WTC11 (cell line): ENCODE measurements around the gene EPC1. TPM values are rescaled to one million over a fixed set of nuclear protein-coding genes. Genes with fewer than 3 reads are reported as not detected.

Experiments used
- ATAC-seq: fragments of 200-7000 bp; cut with Tn5 transposase; 2 replicates; pipeline ENCODE4 v1.10.0; 2021; ENCODE audit warnings: mild to moderate bottlenecking, moderate library complexity
- CTCF ChIA-PET: fragments of 300-600 bp; sonication (Branson Sonifier 250); formaldehyde crosslinking; loops from one replicate; lab custom pipeline; 2021; ENCODE audit warnings: antibody characterized with exemption; lab: Charles Lee
- POLR2A ChIA-PET: fragments of 350-600 bp; sonication (Branson Sonifier 250); formaldehyde crosslinking; loops from one replicate; lab custom pipeline; 2021; ENCODE audit warnings: antibody characterized with exemption; lab: Charles Lee
- DNase-seq: peaks from one replicate; pipeline ENCODE4 v3.0.0; 2021; ENCODE audit warnings: low spot score
- H3K27ac Mint-ChIP-seq: 2 replicates; pipeline ENCODE4 v1.8.0; 2021; ENCODE audit warnings: mixed read lengths
- H3K27me3 Mint-ChIP-seq: 2 replicates; pipeline ENCODE4 v1.8.0; 2021; ENCODE audit warnings: low read depth, mild to moderate bottlenecking, moderate library complexity, mixed read lengths
- H3K36me3 Mint-ChIP-seq: 2 replicates; pipeline ENCODE4 v1.8.0; 2021; ENCODE audit warnings: mixed read lengths
- H3K4me1 Mint-ChIP-seq: 2 replicates; pipeline ENCODE4 v1.8.0; 2022; ENCODE audit warnings: mixed read lengths
- H3K4me3 Mint-ChIP-seq: 2 replicates; pipeline ENCODE4 v1.8.0; 2021; ENCODE audit warnings: mild to moderate bottlenecking, moderate library complexity, mixed read lengths
- H3K9me3 Mint-ChIP-seq: 2 replicates; pipeline ENCODE4 v1.8.0; 2021; ENCODE audit warnings: mixed read lengths
- ARID4B ChIP-seq: sonication (generic); formaldehyde crosslinking; IDR thresholded peaks from 2 replicates; pipeline ENCODE4 v1.8.0; 2023; ENCODE audit warnings: missing genetic modification reagents, mild to moderate bottlenecking, borderline replicate concordance
- ATF6 ChIP-seq: sonication (generic); formaldehyde crosslinking; IDR thresholded peaks from 2 replicates; pipeline ENCODE4 v1.8.1; 2023; ENCODE audit warnings: mild to moderate bottlenecking, missing genetic modification reagents
- CBFB ChIP-seq: sonication (generic); formaldehyde crosslinking; IDR thresholded peaks from 2 replicates; pipeline ENCODE4 v1.8.1; 2022; ENCODE audit warnings: mild to moderate bottlenecking, low read depth, missing genetic modification reagents
- CTCF ChIP-seq: fragments of 200-600 bp; IDR thresholded peaks from 2 replicates; pipeline ENCODE4 v1.8.0; 2022; ENCODE audit warnings: antibody characterized with exemption
- ELF4 ChIP-seq: sonication (generic); formaldehyde crosslinking; IDR thresholded peaks from 2 replicates; pipeline ENCODE4 v1.8.1; 2022; ENCODE audit warnings: low read depth, mild to moderate bottlenecking, moderate library complexity, missing genetic modification reagents
- ERG ChIP-seq: fragments of 250-450 bp; sonication (Bioruptor Pico); IDR thresholded peaks from 2 replicates; pipeline ENCODE4 v1.8.0; 2021; ENCODE audit warnings: mild to moderate bottlenecking
- ESRRA ChIP-seq: sonication (generic); formaldehyde crosslinking; IDR thresholded peaks from 2 replicates; pipeline ENCODE4 v1.8.1; 2022; ENCODE audit warnings: mild to moderate bottlenecking, missing genetic modification reagents, borderline replicate concordance
- FOXK1 ChIP-seq: sonication (generic); formaldehyde crosslinking; IDR thresholded peaks from 2 replicates; pipeline ENCODE4 v1.8.0; 2022; ENCODE audit warnings: mild to moderate bottlenecking, moderate library complexity, missing genetic modification reagents
- KAT7 ChIP-seq: sonication (generic); formaldehyde crosslinking; IDR thresholded peaks from 2 replicates; pipeline ENCODE4 v1.8.1; 2023; ENCODE audit warnings: missing genetic modification reagents, mild to moderate bottlenecking, borderline replicate concordance
- MXD4 ChIP-seq: fragments of 250-450 bp; sonication (Bioruptor Pico); IDR thresholded peaks from 2 replicates; pipeline ENCODE4 v1.8.0; 2021; ENCODE audit warnings: mild to moderate bottlenecking, moderate library complexity, borderline replicate concordance
- NR1H2 ChIP-seq: sonication (generic); formaldehyde crosslinking; IDR thresholded peaks from 2 replicates; pipeline ENCODE4 v1.9.0; 2021; ENCODE audit warnings: mild to moderate bottlenecking, moderate library complexity, missing genetic modification reagents
- NR3C1 ChIP-seq: sonication (generic); formaldehyde crosslinking; conservative IDR thresholded peaks from 2 replicates; pipeline ENCODE4 v1.8.1; 2023; ENCODE audit warnings: low read depth, mild to moderate bottlenecking, missing genetic modification reagents
- OVOL2 ChIP-seq: fragments of 250-450 bp; sonication (Bioruptor Pico); IDR thresholded peaks from 2 replicates; pipeline ENCODE4 v1.9.0; 2021; ENCODE audit warnings: mild to moderate bottlenecking, borderline replicate concordance
- PRDM15 ChIP-seq: sonication (generic); formaldehyde crosslinking; IDR thresholded peaks from 2 replicates; pipeline ENCODE4 v1.8.0; 2022; ENCODE audit warnings: missing genetic modification reagents
- RELA ChIP-seq: sonication (generic); formaldehyde crosslinking; IDR thresholded peaks from 2 replicates; pipeline ENCODE4 v1.8.1; 2022; ENCODE audit warnings: missing genetic modification reagents, mild to moderate bottlenecking, borderline replicate concordance
- TCF7 ChIP-seq: sonication (generic); formaldehyde crosslinking; IDR thresholded peaks from 2 replicates; pipeline ENCODE4 v1.8.0; 2022; ENCODE audit warnings: mild to moderate bottlenecking, low read depth, missing genetic modification reagents, moderate library complexity
- ZNF219 ChIP-seq: sonication (generic); formaldehyde crosslinking; IDR thresholded peaks from 2 replicates; pipeline ENCODE4 v1.8.0; 2023; ENCODE audit warnings: missing genetic modification reagents, mild to moderate bottlenecking, borderline replicate concordance
- ZNF512 ChIP-seq: sonication (generic); formaldehyde crosslinking; IDR thresholded peaks from 2 replicates; pipeline ENCODE4 v1.8.1; 2022; ENCODE audit warnings: missing genetic modification reagents, borderline replicate concordance
- total RNA-seq: library from RNA; stranded (reverse); gene quantifications from 3 replicates; pipeline ENCODE4 v1.2.3, GENCODE V29; 2021

EPC1 gene
- total RNA-seq, 1 experiment from 2014 or later = 22.5 TPM

- Mint-ChIP-seq H3K27ac (peak overlapping the region; percentile 1; the same call in 1 of the 2 replicates), H3K4me1 (peaks cover 63% of the 10 kb centered on the region), H3K4me3 (no peak overlapping the region), H3K27me3 (no peaks in the 10 kb centered on the region), H3K36me3 (no peaks in the 10 kb centered on the region), H3K9me3 (no peaks in the 10 kb centered on the region)
- ChIA-PET CTCF (no interaction called here), POLR2A (no interaction called here)
- TF ChIP-seq MXD4 (CRISPR knock-in tag) (no peak), PRDM15 (CRISPR knock-in tag) (no peak)
- ATAC-seq = no peak
- no peak for DNase-seq
These were observed 8.7 kb downstream of the EPC1 start for GRCh38 chr10:32338262-32338661.

GRCh38 chr10:32337350-32337749 is 9.6 kb downstream of the EPC1 start:
- POLR2A ChIA-PET = interaction anchor here (1.1 kb wide), 1 partner anchor 9 kb away, joined by 3 read pairs; no protein-coding TSS in a partner anchor
- no peak for DNase-seq
- Mint-ChIP-seq H3K4me1 (peaks cover 66% of the 10 kb centered on the region), H3K9me3 (no peaks in the 10 kb centered on the region), H3K36me3 (no peaks in the 10 kb centered on the region), H3K27ac (no peak overlapping the region), H3K4me3 (no peak overlapping the region), H3K27me3 (no peaks in the 10 kb centered on the region)
- no peak for ATAC-seq
- no peak for TF ChIP-seq ELF4 (CRISPR knock-in tag)
- no peak for TF ChIP-seq ARID4B (CRISPR knock-in tag)
- TF ChIP-seq ERG (CRISPR knock-in tag) = no peak
- no peak for TF ChIP-seq TCF7 (CRISPR knock-in tag)
- TF ChIP-seq ATF6 (CRISPR knock-in tag) = no peak
- no peak for TF ChIP-seq FOXK1 (CRISPR knock-in tag)
- TF ChIP-seq ZNF219 (CRISPR knock-in tag) = no peak
- no peak for TF ChIP-seq ZNF512 (CRISPR knock-in tag)
- TF ChIP-seq CBFB (CRISPR knock-in tag) = no peak
- no peak for TF ChIP-seq KAT7 (CRISPR knock-in tag)
- no peak for TF ChIP-seq OVOL2
- no peak for TF ChIP-seq RELA (CRISPR knock-in tag)
- TF ChIP-seq NR1H2 (CRISPR knock-in tag) = no peak
- TF ChIP-seq CTCF = no peak
- no peak for TF ChIP-seq ESRRA
- TF ChIP-seq NR3C1 = no peak
- CTCF ChIA-PET = interaction anchor here (1.9 to 2.4 kb wide), 2 partner anchors 8 to 81 kb away, joined by 7 to 11 read pairs; no protein-coding TSS in a partner anchor
